ENCODE measurements around the gene PLCB4.

The PLCB4 gene

GRCh38 chr20:9495701-9496100, 426.8 kb downstream of the PLCB4 start:
- H3K4me3 ChIP-seq (ENCODE audit: low read depth, low read length), result no peak overlapping the region
- no peak for TF ChIP-seq CTCF (IDR thresholded peaks at IDR 0.05; ENCODE audit: low read depth, low read length, missing control alignments)
- DNase-seq (ENCODE audit: low read depth), result no peak
- in situ Hi-C loops (cut with HindIII; ENCODE audit: low sequenced_read_pairs), result no loop called here

- TF ChIP-seq CTCF (IDR thresholded peaks at IDR 0.05; ENCODE audit: low read depth, low read length, missing control alignments), result no peak
- no peak for DNase-seq (ENCODE audit: low read depth)
- no peak overlapping the region for H3K4me3 ChIP-seq (ENCODE audit: low read depth, low read length)
- in situ Hi-C loops (cut with HindIII; ENCODE audit: low sequenced_read_pairs), result no loop called here
These were observed 427.3 kb downstream of the PLCB4 start for GRCh38 chr20:9496155-9496554.

GRCh38 chr20:9498322-9498721, 429.4 kb downstream of the PLCB4 start:
- DNase-seq (ENCODE audit: low read depth), result no peak
- TF ChIP-seq CTCF (IDR thresholded peaks at IDR 0.05; ENCODE audit: low read depth, low read length, missing control alignments), result no peak

GRCh38 chr20:9499126-9499899, 430.4 kb downstream of the PLCB4 start:
- no peak for DNase-seq (ENCODE audit: low read depth)
- no peak for TF ChIP-seq CTCF (IDR thresholded peaks at IDR 0.05; ENCODE audit: low read depth, low read length, missing control alignments)
- in situ Hi-C loops (cut with HindIII; ENCODE audit: low sequenced_read_pairs), result no loop called here
- no peak overlapping the region for H3K4me3 ChIP-seq (ENCODE audit: low read depth, low read length)

More at GRCh38 chr20:9498322-9498721, 429.4 kb downstream of the PLCB4 start:
- H3K4me3 ChIP-seq (ENCODE audit: low read depth, low read length), result no peak overlapping the region
- in situ Hi-C loops (cut with HindIII; ENCODE audit: low sequenced_read_pairs), result no loop called here

- H3K4me3 ChIP-seq (ENCODE audit: low read depth, low read length), result no peak overlapping the region
- no peak for DNase-seq (ENCODE audit: low read depth)
- in situ Hi-C loops (cut with HindIII; ENCODE audit: low sequenced_read_pairs), result no loop called here
- no peak for TF ChIP-seq CTCF (IDR thresholded peaks at IDR 0.05; ENCODE audit: low read depth, low read length, missing control alignments)
These were observed 431.2 kb downstream of the PLCB4 start for GRCh38 chr20:9500121-9500520.

GRCh38 chr20:9501473-9501872, 432.6 kb downstream of the PLCB4 start:
- in situ Hi-C loops (cut with HindIII; ENCODE audit: low sequenced_read_pairs), result no loop called here
- DNase-seq (ENCODE audit: low read depth), result no peak
- TF ChIP-seq CTCF (IDR thresholded peaks at IDR 0.05; ENCODE audit: low read depth, low read length, missing control alignments), result no peak
- no peak overlapping the region for H3K4me3 ChIP-seq (ENCODE audit: low read depth, low read length)

Data from astrocyte of the cerebellum (primary cell).